ENCODE results near the gene GRAMD1A.

GRCh38 chr19:34991542-34992333, 8.4 kb upstream of the GRAMD1A start:
- TF ChIP-seq POLR2A (IDR thresholded peaks at IDR 0.05) (no peak), CTCF (IDR thresholded peaks at IDR 0.05 in 4 of 5, conservative IDR thresholded peaks at IDR 0.05 in 1 of 5) (no peak)

All from gastrocnemius medialis (tissue), 4 donors.